Smooth muscle cell (in vitro differentiated cells): Measurements from ENCODE around the gene GORASP2. TPM values are rescaled to one million over a fixed set of nuclear protein-coding genes. Genes with fewer than 3 reads are reported as not detected.

ENCODE experiments used
- DNase-seq: peaks from one replicate; lab custom pipeline; 2025; ENCODE audit not compliant: unreplicated experiment; lab: John Stamatoyannopoulos, UW
- H2AFZ ChIP-seq: fragments of 200-600 bp; sonication (generic); 2 replicates; pipeline ENCODE4 v1.6.0; 2016; ENCODE audit warnings: antibody characterized with exemption, low read depth, mild to moderate bottlenecking
- H3F3A ChIP-seq: fragments of 200-600 bp; sonication (generic); 2 replicates; pipeline ENCODE4 v1.6.0; 2017; ENCODE audit warnings: antibody characterized with exemption, low read depth
- H3K27ac ChIP-seq: fragments of 200-600 bp; sonication (generic); 2 replicates; pipeline ENCODE4 v1.5.1; 2016; ENCODE audit warnings: low read depth, mild to moderate bottlenecking
- H3K27me3 ChIP-seq: fragments of 200-600 bp; sonication (generic); 2 replicates; pipeline ENCODE4 v1.6.1; 2016; ENCODE audit warnings: low read depth, mild to moderate bottlenecking
- H3K36me3 ChIP-seq: fragments of 200-600 bp; sonication (generic); 2 replicates; pipeline ENCODE4 v1.5.1; 2016; ENCODE audit warnings: low read depth
- H3K4me1 ChIP-seq: fragments of 200-600 bp; sonication (generic); 2 replicates; pipeline ENCODE4 v1.5.1; 2016; ENCODE audit warnings: low read depth
- H3K4me2 ChIP-seq: fragments of 200-600 bp; sonication (generic); 2 replicates; pipeline ENCODE4 v1.6.0; 2016; ENCODE audit warnings: mild to moderate bottlenecking
- H3K4me3 ChIP-seq: fragments of 200-600 bp; sonication (generic); 2 replicates; pipeline ENCODE4 v1.5.1; 2016; ENCODE audit warnings: mild to moderate bottlenecking
- H3K79me2 ChIP-seq: fragments of 200-600 bp; sonication (generic); 2 replicates; pipeline ENCODE4 v1.6.0; 2016; ENCODE audit warnings: low read depth, mild to moderate bottlenecking
- H3K9ac ChIP-seq: fragments of 200-600 bp; sonication (generic); 2 replicates; pipeline ENCODE4 v1.6.0; 2016; ENCODE audit warnings: low read depth
- H3K9me3 ChIP-seq: fragments of 200-600 bp; sonication (generic); replicated peaks from 2 replicates; pipeline ENCODE4 v1.5.1; 2016; ENCODE audit warnings: low read depth
- H4K20me1 ChIP-seq: fragments of 200-600 bp; sonication (generic); 2 replicates; pipeline ENCODE4 v1.6.0; 2016; ENCODE audit warnings: low read depth
- CTCF ChIP-seq: fragments of 200-600 bp; sonication (generic); IDR thresholded peaks from 2 replicates; pipeline ENCODE4 v1.5.1; 2017; ENCODE audit warnings: borderline replicate concordance, mild to moderate bottlenecking, antibody characterized with exemption; ENCODE audit not compliant: insufficient read depth, poor library complexity, severe bottlenecking
- WGBS: methylation state at CpG from one replicate; pipeline ENCODE4 v1.1.7; 2016; ENCODE audit warnings: low lambda C conversion rate; 5-methylcytosine and 5-hydroxymethylcytosine counted together
- polyA plus RNA-seq: library from polyadenylated mRNA; unstranded; fragments of >200 nt; fragmentation: Nextera tagmentation; extraction: Ambion mirVana; gene quantifications from 2 replicates; pipeline ENCODE4 v1.2.1, GENCODE V29; 2016
- total RNA-seq: library from RNA; depleted of rRNA; stranded (reverse); fragments of >200 nt; gene quantifications from 2 replicates; pipeline ENCODE4 v1.2.3, GENCODE V29; 2014

Gene GORASP2
- total and polyA plus RNA-seq, 2 experiments from 2014 or later, result 66.2 to 123 TPM

- Histone ChIP-seq H3K9ac (no peak overlapping the region), H3K4me2 (no peak overlapping the region), H3K27ac (no peak overlapping the region), H3K4me1 (no peaks in the 10 kb centered on the region), H4K20me1 (peaks cover 18% of the 10 kb centered on the region), H3K9me3 (no peaks in the 10 kb centered on the region), H3K27me3 (no peaks in the 10 kb centered on the region), H3F3A (peaks cover 23% of the 10 kb centered on the region), H3K4me3 (no peak overlapping the region), H2AFZ (no peak overlapping the region), H3K36me3 (peaks cover 10% of the 10 kb centered on the region), H3K79me2 (no peaks in the 10 kb centered on the region)
- WGBS, result 98% methylated on average over 2 of the region's 2 CpGs
- DNase-seq, result no peak
- TF ChIP-seq CTCF, result no peak
Measured at GRCh38 chr2:170969030-170969429, 40.0 kb downstream of the GORASP2 start.

DNA sequence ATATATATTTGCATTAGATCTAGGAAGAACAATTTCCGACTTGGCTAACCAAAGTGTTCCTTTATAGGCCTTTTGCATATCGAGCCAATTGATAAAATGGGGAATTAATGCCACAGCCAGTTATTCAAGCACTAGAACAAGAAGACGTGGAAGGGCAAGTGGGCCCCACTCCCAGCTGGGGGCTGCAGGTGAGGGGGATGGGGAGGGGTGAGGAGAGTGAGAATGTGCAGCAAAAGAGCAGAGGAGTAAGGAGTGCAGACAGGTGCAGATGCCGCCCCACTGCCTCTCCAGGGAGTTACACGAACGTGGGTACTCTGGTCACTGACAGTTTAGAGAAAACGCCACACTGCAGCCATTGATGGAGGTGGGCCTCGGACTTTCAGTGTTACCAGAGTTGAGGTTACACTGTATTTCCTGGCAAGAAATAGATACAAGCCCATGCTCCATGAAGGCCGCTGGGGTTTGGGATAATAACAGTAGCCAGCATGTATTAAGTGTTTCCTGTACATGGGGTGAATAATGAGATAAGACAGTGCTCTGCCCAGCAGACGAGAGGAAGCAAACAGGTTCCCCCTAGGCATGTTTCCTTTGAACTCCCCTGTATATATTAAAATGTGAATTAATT is 40.9 kb downstream of the GORASP2 start:
- no peak overlapping the region for H3K27ac ChIP-seq
- H4K20me1 ChIP-seq, result peaks cover 18% of the 10 kb centered on the region
- no peaks in the 10 kb centered on the region for H3K9me3 ChIP-seq
- peaks cover 23% of the 10 kb centered on the region for H3F3A ChIP-seq
- no peaks in the 10 kb centered on the region for H3K27me3 ChIP-seq
- no peaks in the 10 kb centered on the region for H3K79me2 ChIP-seq
- no peak for TF ChIP-seq CTCF
- H3K4me1 ChIP-seq, result no peaks in the 10 kb centered on the region
- no peak for DNase-seq
- H3K36me3 ChIP-seq, result peaks cover 10% of the 10 kb centered on the region
- 93% methylated on average over 10 of the region's 10 CpGs for WGBS
- H3K4me3 ChIP-seq, result no peak overlapping the region
- H2AFZ ChIP-seq, result no peak overlapping the region
- no peak overlapping the region for H3K4me2 ChIP-seq
- no peak overlapping the region for H3K9ac ChIP-seq

DNA sequence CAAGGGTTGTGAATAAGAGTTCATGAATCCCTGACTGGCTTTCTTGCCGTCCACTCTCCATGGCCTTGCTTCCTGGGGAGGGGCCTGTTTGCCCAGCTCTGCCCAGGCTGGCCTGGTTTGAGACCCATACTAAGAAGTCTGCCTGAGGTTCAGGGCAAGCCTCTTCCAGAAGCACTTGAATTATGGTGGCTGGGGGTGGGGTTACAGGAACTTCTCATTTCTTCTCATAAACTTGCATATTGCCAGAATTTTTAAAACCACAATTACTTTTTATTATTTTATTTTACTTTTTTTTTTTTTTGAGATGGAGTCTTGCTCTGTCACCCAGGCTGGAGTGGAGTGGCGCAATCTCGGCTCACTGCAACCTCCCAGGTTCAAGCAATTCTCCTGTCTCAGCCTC is 42.0 kb downstream of the GORASP2 start:
- H2AFZ ChIP-seq, result no peak overlapping the region
- H3K4me3 ChIP-seq, result no peak overlapping the region
- no peak for TF ChIP-seq CTCF
- H3K27me3 ChIP-seq, result no peaks in the 10 kb centered on the region
- no peak for DNase-seq
- peaks cover 18% of the 10 kb centered on the region for H4K20me1 ChIP-seq
- H3K27ac ChIP-seq, result no peak overlapping the region
- peaks cover 10% of the 10 kb centered on the region for H3K36me3 ChIP-seq
- no peaks in the 10 kb centered on the region for H3K4me1 ChIP-seq
- H3K79me2 ChIP-seq, result no peaks in the 10 kb centered on the region
- no peak overlapping the region for H3K4me2 ChIP-seq
- H3K9me3 ChIP-seq, result no peaks in the 10 kb centered on the region
- peaks cover 23% of the 10 kb centered on the region for H3F3A ChIP-seq
- H3K9ac ChIP-seq, result no peak overlapping the region
- 93% methylated on average over 3 of the region's 3 CpGs for WGBS
